H9 (cell line): ENCODE results near the gene ZNF358. TPM values are rescaled to one million over a fixed set of nuclear protein-coding genes. Genes with fewer than 3 reads are reported as not detected.

Experiments
- DNase-seq: peaks from one replicate; pipeline ENCODE4 v3.0.0-alpha.2; 2017
- H2AFZ ChIP-seq: one replicate; pipeline ENCODE4 v1.6.1; 2013; ENCODE audit warnings: mild to moderate bottlenecking, low read length, control low read depth, moderate library complexity
- H2AK5ac ChIP-seq: 2 replicates; pipeline ENCODE4 v1.6.1; 2013; ENCODE audit warnings: low read length, control low read depth, mixed read lengths; ENCODE audit not compliant: insufficient read length
- H2BK120ac ChIP-seq: one replicate; pipeline ENCODE4 v1.6.1; 2013; ENCODE audit warnings: low read depth, mild to moderate bottlenecking, low read length, control low read depth, inconsistent platforms; ENCODE audit not compliant: poor library complexity, severe bottlenecking
- H2BK12ac ChIP-seq: 2 replicates; pipeline ENCODE4 v1.6.1; 2013; ENCODE audit warnings: low read length, control low read depth, mixed read lengths, low read depth; ENCODE audit not compliant: insufficient read length
- H2BK15ac ChIP-seq: 2 replicates; pipeline ENCODE4 v1.6.1; 2013; ENCODE audit warnings: low read depth, low read length, control low read depth
- H2BK20ac ChIP-seq: one replicate; pipeline ENCODE4 v1.6.1; 2013; ENCODE audit warnings: low read depth, mild to moderate bottlenecking, low read length, control low read depth, inconsistent platforms; ENCODE audit not compliant: poor library complexity, severe bottlenecking
- H2BK5ac ChIP-seq: 2 replicates; pipeline ENCODE4 v1.6.1; 2013; ENCODE audit warnings: low read length, control low read depth, mixed read lengths; ENCODE audit not compliant: insufficient read length
- H3K14ac ChIP-seq: 2 replicates; pipeline ENCODE4 v1.6.1; 2013; ENCODE audit warnings: low read length, control low read depth; ENCODE audit not compliant: insufficient read depth
- H3K18ac ChIP-seq: 2 replicates; pipeline ENCODE4 v1.6.1; 2013; ENCODE audit warnings: low read depth, mild to moderate bottlenecking, mixed read lengths, low read length, control low read depth; ENCODE audit not compliant: insufficient read length
- H3K23ac ChIP-seq: 2 replicates; pipeline ENCODE4 v1.6.1; 2013; ENCODE audit warnings: low read length, control low read depth, mixed read lengths, low read depth; ENCODE audit not compliant: insufficient read length
- H3K23me2 ChIP-seq: 2 replicates; pipeline ENCODE4 v1.6.1; 2013; ENCODE audit warnings: low read depth, mild to moderate bottlenecking, mixed read lengths, low read length, control low read depth; ENCODE audit not compliant: insufficient read length, poor library complexity, severe bottlenecking
- H3K27ac ChIP-seq: 2 replicates; pipeline ENCODE4 v1.5.1; 2013; ENCODE audit warnings: low read length, control low read depth, mixed read lengths, low read depth; ENCODE audit not compliant: insufficient read length
- H3K27me3 ChIP-seq: 2 replicates; pipeline ENCODE4 v1.6.1; 2013; ENCODE audit warnings: low read length, control low read depth, inconsistent platforms; ENCODE audit not compliant: insufficient read depth
- H3K4ac ChIP-seq: 2 replicates; pipeline ENCODE4 v1.6.1; 2013; ENCODE audit warnings: low read depth, mild to moderate bottlenecking, control low read depth, inconsistent platforms, low read length, moderate library complexity
- H3K4me1 ChIP-seq: 2 replicates; pipeline ENCODE4 v1.6.1; 2013; ENCODE audit warnings: low read length, control low read depth, inconsistent platforms; ENCODE audit not compliant: insufficient read depth
- H3K4me2 ChIP-seq: 2 replicates; pipeline ENCODE4 v1.6.1; 2013; ENCODE audit warnings: low read length, control low read depth, mixed read lengths; ENCODE audit not compliant: insufficient read length, insufficient read depth
- H3K56ac ChIP-seq: 2 replicates; pipeline ENCODE4 v1.6.1; 2013; ENCODE audit warnings: low read depth, mild to moderate bottlenecking, mixed read lengths, low read length, control low read depth; ENCODE audit not compliant: insufficient read length
- H3K79me1 ChIP-seq: 2 replicates; pipeline ENCODE4 v1.6.1; 2013; ENCODE audit warnings: low read depth, mild to moderate bottlenecking, moderate library complexity, low read length, control low read depth, inconsistent platforms; ENCODE audit not compliant: insufficient read depth, poor library complexity, severe bottlenecking
- H3K79me2 ChIP-seq: 2 replicates; pipeline ENCODE4 v1.6.1; 2013; ENCODE audit warnings: low read length, control low read depth, inconsistent platforms; ENCODE audit not compliant: insufficient read depth
- H3K9ac ChIP-seq: 2 replicates; pipeline ENCODE4 v1.6.1; 2013; ENCODE audit warnings: low read length, control low read depth, mixed read lengths; ENCODE audit not compliant: insufficient read length; ENCODE audit errors: extremely low read depth
- H3K9me3 ChIP-seq: one replicate; pipeline ENCODE4 v1.6.1; 2013; ENCODE audit warnings: low read depth, low read length, inconsistent platforms; ENCODE audit not compliant: control insufficient read depth
- H3T11ph ChIP-seq: one replicate; pipeline ENCODE4 v1.6.1; 2013; ENCODE audit warnings: mild to moderate bottlenecking, low read length, control low read depth, inconsistent platforms
- H4K20me1 ChIP-seq: one replicate; pipeline ENCODE4 v1.6.1; 2013; ENCODE audit not compliant: control insufficient read depth, insufficient read length, insufficient read depth
- H4K5ac ChIP-seq: 2 replicates; pipeline ENCODE4 v1.6.1; 2013; ENCODE audit warnings: low read depth, mild to moderate bottlenecking, mixed read lengths, low read length, control low read depth; ENCODE audit not compliant: insufficient read length
- H4K8ac ChIP-seq: replicated peaks from 2 replicates; pipeline ENCODE4 v1.6.1; 2013; ENCODE audit warnings: low read length, control low read depth, mixed read lengths, low read depth; ENCODE audit not compliant: insufficient read length
- H4K91ac ChIP-seq: 2 replicates; pipeline ENCODE4 v1.6.1; 2013; ENCODE audit warnings: low read depth, mild to moderate bottlenecking, moderate library complexity, mixed read lengths, low read length, control low read depth; ENCODE audit not compliant: insufficient read length
- H3K27ac Mint-ChIP-seq, 3 experiments: 2 replicates in 2 of 3; 3 replicates in 1 of 3; pipeline ENCODE4 v1.8.0; 2020 to 2021; ENCODE audit warnings: mixed read lengths in 3 of 3, mild to moderate bottlenecking in 1 of 3, moderate library complexity in 1 of 3
- H3K27me3 Mint-ChIP-seq: 2 replicates; pipeline ENCODE4 v1.8.0; 2021; ENCODE audit warnings: low read depth, mild to moderate bottlenecking, moderate library complexity, mixed read lengths
- H3K36me3 Mint-ChIP-seq, 3 experiments: 2 replicates in 2 of 3; 3 replicates in 1 of 3; pipeline ENCODE4 v1.8.0; 2020 to 2021; ENCODE audit warnings: low read depth in 3 of 3, mixed read lengths in 3 of 3; ENCODE audit not compliant: insufficient read depth in 1 of 3
- H3K4me1 Mint-ChIP-seq, 2 experiments: 2 replicates each; pipeline ENCODE4 v1.8.0; 2020; ENCODE audit warnings: mixed read lengths in 2 of 2
- H3K4me3 Mint-ChIP-seq, 2 experiments: 2 replicates in 1 of 2; 3 replicates in 1 of 2; pipeline ENCODE4 v1.8.0; 2020 to 2021; ENCODE audit warnings: mild to moderate bottlenecking in 2 of 2, mixed read lengths in 2 of 2, moderate library complexity in 1 of 2
- H3K9me3 Mint-ChIP-seq, 2 experiments: 2 replicates in 1 of 2; 3 replicates in 1 of 2; pipeline ENCODE4 v1.8.0; 2020; ENCODE audit warnings: mild to moderate bottlenecking in 2 of 2, mixed read lengths in 2 of 2, moderate library complexity in 1 of 2
- WGBS: extraction: QIAGEN DNeasy Blood & Tissue Kit; methylation state at CpG from one replicate; pipeline ENCODE4 v1.1.7; 2013; ENCODE audit warnings: missing lambda C conversion rate, low lambda C conversion rate, mixed read lengths; ENCODE audit not compliant: insufficient read length; ENCODE audit errors: extremely low coverage; 5-methylcytosine and 5-hydroxymethylcytosine counted together
- total RNA-seq: library from RNA; stranded (reverse); gene quantifications from 2 replicates; pipeline ENCODE4 v1.2.1, GENCODE V29; 2021
- TF ChIP-seq, protein P1 (sequence below): fragments of 200-600 bp; sonication (generic); conservative IDR thresholded peaks from 3 replicates; pipeline ENCODE4 v1.8.0; 2021; ENCODE audit warnings: antibody characterized with exemption, mild to moderate bottlenecking

The ZNF358 gene
- total RNA-seq, 1 experiment from 2014 or later: 40.5 TPM

- DNase-seq: no peak
- Histone ChIP-seq H2BK120ac (no peak overlapping the region), H3K4ac (no peak overlapping the region), H3K23me2 (peaks cover 3% of the 10 kb centered on the region), H3K27ac (no peak overlapping the region), H3K23ac (no peak overlapping the region), H2BK12ac (no peak overlapping the region), H2BK20ac (no peak overlapping the region), H3K4me1 (peaks cover 2% of the 10 kb centered on the region; the same call in 1 of the 2 replicates), H4K5ac (no peak overlapping the region), H4K20me1 (no peaks in the 10 kb centered on the region), H3K18ac (no peak overlapping the region), H4K91ac (no peak overlapping the region), H3K14ac (no peak overlapping the region), H2AFZ (no peak overlapping the region), H3K9me3 (no peaks in the 10 kb centered on the region), H3K27me3 (no peaks in the 10 kb centered on the region), H2BK5ac (no peak overlapping the region), H3K9ac (no peak overlapping the region), H4K8ac (no peak overlapping the region), H3K56ac (no peak overlapping the region), H3K79me2 (no peaks in the 10 kb centered on the region), H2BK15ac (no peak overlapping the region), H3K79me1 (no peaks in the 10 kb centered on the region), H3T11ph (no peak overlapping the region), H2AK5ac (no peak overlapping the region), H3K4me2 (no peak overlapping the region)
- Mint-ChIP-seq H3K4me3 (no peak overlapping the region), H3K36me3 (peaks cover 4 to 26% (median 24%) of the 10 kb centered on the region in 3 experiments; a peak in 6 of 7 replicates), H3K27ac (0 out of 7 replicates have a peak overlapping the region, but pooled peaks of 1 of the 3 experiments have one; percentile 5), H3K27me3 (no peaks in the 10 kb centered on the region), H3K4me1 (peaks cover 0 to 2% of the 10 kb centered on the region in 2 experiments; a peak in 1 of 4 replicates), H3K9me3 (no peaks in the 10 kb centered on the region)
- TF ChIP-seq, protein P1, sequence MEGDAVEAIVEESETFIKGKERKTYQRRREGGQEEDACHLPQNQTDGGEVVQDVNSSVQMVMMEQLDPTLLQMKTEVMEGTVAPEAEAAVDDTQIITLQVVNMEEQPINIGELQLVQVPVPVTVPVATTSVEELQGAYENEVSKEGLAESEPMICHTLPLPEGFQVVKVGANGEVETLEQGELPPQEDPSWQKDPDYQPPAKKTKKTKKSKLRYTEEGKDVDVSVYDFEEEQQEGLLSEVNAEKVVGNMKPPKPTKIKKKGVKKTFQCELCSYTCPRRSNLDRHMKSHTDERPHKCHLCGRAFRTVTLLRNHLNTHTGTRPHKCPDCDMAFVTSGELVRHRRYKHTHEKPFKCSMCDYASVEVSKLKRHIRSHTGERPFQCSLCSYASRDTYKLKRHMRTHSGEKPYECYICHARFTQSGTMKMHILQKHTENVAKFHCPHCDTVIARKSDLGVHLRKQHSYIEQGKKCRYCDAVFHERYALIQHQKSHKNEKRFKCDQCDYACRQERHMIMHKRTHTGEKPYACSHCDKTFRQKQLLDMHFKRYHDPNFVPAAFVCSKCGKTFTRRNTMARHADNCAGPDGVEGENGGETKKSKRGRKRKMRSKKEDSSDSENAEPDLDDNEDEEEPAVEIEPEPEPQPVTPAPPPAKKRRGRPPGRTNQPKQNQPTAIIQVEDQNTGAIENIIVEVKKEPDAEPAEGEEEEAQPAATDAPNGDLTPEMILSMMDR: no peak
- no CpG with 5 or more reads among the region's 32 CpGs for WGBS
These were observed 12.8 kb downstream of the ZNF358 start for GRCh38 chr19:7528522-7529245.
